MCF 10A (cell line): ENCODE data around the gene RBM47. TPM values are rescaled to one million over a fixed set of nuclear protein-coding genes. Genes with fewer than 3 reads are reported as not detected.
"Not testable (repeated sequence)": the region's sequence is repeated elsewhere in the genome, so short reads cannot be mapped to it uniquely, and the experiment has no call there.

Source experiments
- BruUV-seq: library from RNA; stranded (reverse); fragments of 400-500 nt; replicated peaks from 2 replicates; lab custom pipeline; 2021; lab: Mats Ljungman, UMichigan
- CTCF ChIA-PET: fragments of 300-600 bp; sonication (Branson Sonifier 250); formaldehyde crosslinking; extraction: SDS; loops from one replicate; lab custom pipeline; 2021; ENCODE audit warnings: antibody characterized with exemption, inconsistent platforms; lab: Yijun Ruan, JAX
- POLR2A ChIA-PET: fragments of 300-600, 350-650 bp; sonication (Branson Sonifier 250); formaldehyde crosslinking; extraction: SDS; loops from one replicate; lab custom pipeline; 2020; ENCODE audit warnings: antibody characterized with exemption, inconsistent platforms; lab: Yijun Ruan, JAX
- DNase-seq: peaks from one replicate; pipeline ENCODE4 v3.0.0-alpha.2; 2018; ENCODE audit not compliant: unreplicated experiment
- H3K27ac Mint-ChIP-seq: one replicate; pipeline ENCODE4 v1.8.0; 2022; ENCODE audit warnings: mild to moderate bottlenecking, low read depth, mixed read lengths; ENCODE audit not compliant: unreplicated experiment
- H3K27me3 Mint-ChIP-seq: one replicate; pipeline ENCODE4 v1.8.0; 2022; ENCODE audit warnings: mixed read lengths; ENCODE audit not compliant: insufficient read depth, unreplicated experiment
- H3K36me3 Mint-ChIP-seq: one replicate; pipeline ENCODE4 v1.8.0; 2022; ENCODE audit warnings: mild to moderate bottlenecking, moderate library complexity, mixed read lengths; ENCODE audit not compliant: insufficient read depth, unreplicated experiment
- H3K4me1 Mint-ChIP-seq: one replicate; pipeline ENCODE4 v1.8.0; 2022; ENCODE audit warnings: mixed read lengths; ENCODE audit not compliant: insufficient read depth, unreplicated experiment
- H3K4me3 Mint-ChIP-seq: one replicate; pipeline ENCODE4 v1.8.0; 2022; ENCODE audit warnings: mild to moderate bottlenecking, moderate library complexity, mixed read lengths; ENCODE audit not compliant: unreplicated experiment
- H3K9me3 Mint-ChIP-seq: one replicate; pipeline ENCODE4 v1.8.0; 2022; ENCODE audit warnings: mixed read lengths; ENCODE audit not compliant: unreplicated experiment
- CTCF ChIP-seq: fragments of 200-600 bp; IDR thresholded peaks from one replicate; pipeline ENCODE4 v1.8.0; 2022; ENCODE audit warnings: antibody characterized with exemption, mild to moderate bottlenecking; ENCODE audit not compliant: unreplicated experiment
- intact Hi-C: fragments of 100-400 bp; cut with micrococcal nuclease; formaldehyde crosslinking; loops from 2 replicates; pipeline ENCODE4 v1.14.1; 2022
- total RNA-seq: library from RNA; stranded (reverse); gene quantifications from 2 replicates; pipeline ENCODE4 v1.2.3, GENCODE V29; 2022

Gene RBM47
- total RNA-seq, 1 experiment from 2014 or later: 1.8 TPM

GRCh38 chr4:40521957-40522356 is 107.7 kb downstream of the RBM47 start:
- no peaks in the 10 kb centered on the region for H3K36me3 Mint-ChIP-seq
- peaks cover 11% of the 10 kb centered on the region for H3K4me1 Mint-ChIP-seq
- no peak for TF ChIP-seq CTCF
- H3K27me3 Mint-ChIP-seq: no peaks in the 10 kb centered on the region
- BruUV-seq: no TSS peak
- POLR2A ChIA-PET: no interaction called here
- CTCF ChIA-PET: interaction anchor here (0.6 kb wide), 1 partner anchor 112 kb away, joined by 3 read pairs; no protein-coding TSS in a partner anchor
- intact Hi-C loops: no loop called here
- H3K4me3 Mint-ChIP-seq: no peak overlapping the region
- H3K27ac Mint-ChIP-seq: no peak overlapping the region
- H3K9me3 Mint-ChIP-seq: no peaks in the 10 kb centered on the region
- DNase-seq: no peak

GRCh38 chr4:40520533-40520932 is 109.1 kb downstream of the RBM47 start:
- Mint-ChIP-seq H3K9me3 (no peaks in the 10 kb centered on the region), H3K27ac (no peak overlapping the region), H3K4me1 (peaks cover 9% of the 10 kb centered on the region), H3K36me3 (no peaks in the 10 kb centered on the region), H3K27me3 (no peaks in the 10 kb centered on the region), H3K4me3 (no peak overlapping the region)
- ChIA-PET POLR2A (no interaction called here), CTCF (interaction anchor here (0.6 kb wide), 1 partner anchor 118 kb away, joined by 3 read pairs; no protein-coding TSS in a partner anchor)
- no peak for TF ChIP-seq CTCF
- intact Hi-C loops: no loop called here
- no peak for DNase-seq
- BruUV-seq: no TSS peak

GRCh38 chr4:40517081-40517480 is 112.6 kb downstream of the RBM47 start:
- peaks cover 18% of the 10 kb centered on the region for H3K4me1 Mint-ChIP-seq
- POLR2A ChIA-PET, intact Hi-C loops, DNase-seq, CTCF ChIA-PET, H3K4me3 Mint-ChIP-seq, H3K27me3 Mint-ChIP-seq, H3K9me3 Mint-ChIP-seq, H3K36me3 Mint-ChIP-seq, H3K27ac Mint-ChIP-seq, BruUV-seq: not testable (repeated sequence)

- POLR2A ChIA-PET: interaction anchor here (0.6 kb wide), 1 partner anchor 15 kb away, joined by 3 read pairs; no protein-coding TSS in a partner anchor
- no peaks in the 10 kb centered on the region for H3K9me3 Mint-ChIP-seq
- no peak overlapping the region for H3K27ac Mint-ChIP-seq
- no TSS peak for BruUV-seq
- H3K4me3 Mint-ChIP-seq: no peak overlapping the region
- intact Hi-C loops: no loop called here
- H3K36me3 Mint-ChIP-seq: no peaks in the 10 kb centered on the region
- no peaks in the 10 kb centered on the region for H3K27me3 Mint-ChIP-seq
- CTCF ChIA-PET: no interaction called here
- peaks cover 18% of the 10 kb centered on the region for H3K4me1 Mint-ChIP-seq
- DNase-seq: no peak
- TF ChIP-seq CTCF: no peak
Measured at GRCh38 chr4:40516651-40517050, 113.0 kb downstream of the RBM47 start.
